Esophagus squamous epithelium (tissue), 4 donors: ENCODE data around the gene PPP2R2C.

Experiments used
- CTCF ChIP-seq, 6 experiments: fragments of 450-650 bp in 4 of 6; fragments of 200-600 bp in 2 of 6; sonication (generic) in 2 of 6; IDR thresholded peaks; one replicate each; pipeline ENCODE4 v1.5.1; 2016 to 2019; ENCODE audit warnings: antibody characterized with exemption in 6 of 6, mild to moderate bottlenecking in 4 of 6, moderate library complexity in 4 of 6
- POLR2A ChIP-seq, 4 donors: fragments of 450-650 bp; IDR thresholded peaks; one replicate each; pipeline ENCODE4 v1.6.1; 2017; ENCODE audit warnings: antibody characterized with exemption in 4 of 4, mild to moderate bottlenecking in 4 of 4, moderate library complexity in 3 of 4

GRCh38 chr4:6396696-6397236 lies 75.6 kb downstream of the PPP2R2C start:
- TF ChIP-seq CTCF (IDR thresholded peaks at IDR 0.05) (no peak), POLR2A (IDR thresholded peaks at IDR 0.05) (no peak)
